Amniotic stem cell (primary cell): ENCODE results near the gene BRCA2.
"Not testable (repeated sequence)": the region's sequence is repeated elsewhere in the genome, so short reads cannot be mapped to it uniquely, and the experiment has no call there.

Source experiments
- DNase-seq: peaks from one replicate; lab custom pipeline; 2025; lab: John Stamatoyannopoulos, UW

The BRCA2 gene

GRCh38 chr13:32310134-32310706 lies 5.1 kb upstream of the BRCA2 start:
- no peak for DNase-seq

DNA sequence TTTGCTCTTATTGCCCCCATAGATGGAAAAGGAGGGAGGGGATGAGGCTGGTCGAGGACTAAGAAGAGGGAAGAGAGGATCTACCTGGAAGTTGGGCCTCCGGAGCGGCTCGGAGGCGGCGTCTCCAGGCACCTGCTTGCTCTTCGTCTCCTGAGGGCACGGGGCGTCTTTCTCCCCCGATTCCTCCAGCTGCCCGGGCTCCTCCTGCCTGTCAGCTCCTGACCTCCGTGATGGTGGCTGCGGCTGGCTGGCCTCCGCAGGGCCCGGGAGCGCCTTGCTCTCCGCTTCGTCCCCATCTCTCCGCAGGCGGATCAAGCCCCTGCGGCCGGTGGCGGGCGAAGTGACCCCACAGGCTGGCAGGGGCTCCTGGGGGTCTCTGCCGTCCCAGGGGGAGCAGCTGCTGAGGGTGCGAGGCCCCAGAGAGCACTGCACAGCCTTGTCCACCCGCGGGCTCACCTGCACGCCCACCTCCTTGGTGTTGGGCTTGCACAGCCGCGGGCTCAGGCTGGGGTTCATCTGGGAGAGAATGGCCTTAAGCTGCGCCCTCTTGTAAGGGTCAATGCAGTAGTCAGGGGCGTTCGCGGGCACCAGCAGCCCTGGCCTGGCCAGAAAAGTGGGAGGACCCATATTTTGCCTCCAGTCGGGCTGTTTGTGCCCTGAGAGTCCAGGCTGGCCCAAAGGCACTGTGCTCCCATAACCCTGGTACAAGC lies 4.0 kb upstream of the BRCA2 start:
- no peak for DNase-seq

DNA sequence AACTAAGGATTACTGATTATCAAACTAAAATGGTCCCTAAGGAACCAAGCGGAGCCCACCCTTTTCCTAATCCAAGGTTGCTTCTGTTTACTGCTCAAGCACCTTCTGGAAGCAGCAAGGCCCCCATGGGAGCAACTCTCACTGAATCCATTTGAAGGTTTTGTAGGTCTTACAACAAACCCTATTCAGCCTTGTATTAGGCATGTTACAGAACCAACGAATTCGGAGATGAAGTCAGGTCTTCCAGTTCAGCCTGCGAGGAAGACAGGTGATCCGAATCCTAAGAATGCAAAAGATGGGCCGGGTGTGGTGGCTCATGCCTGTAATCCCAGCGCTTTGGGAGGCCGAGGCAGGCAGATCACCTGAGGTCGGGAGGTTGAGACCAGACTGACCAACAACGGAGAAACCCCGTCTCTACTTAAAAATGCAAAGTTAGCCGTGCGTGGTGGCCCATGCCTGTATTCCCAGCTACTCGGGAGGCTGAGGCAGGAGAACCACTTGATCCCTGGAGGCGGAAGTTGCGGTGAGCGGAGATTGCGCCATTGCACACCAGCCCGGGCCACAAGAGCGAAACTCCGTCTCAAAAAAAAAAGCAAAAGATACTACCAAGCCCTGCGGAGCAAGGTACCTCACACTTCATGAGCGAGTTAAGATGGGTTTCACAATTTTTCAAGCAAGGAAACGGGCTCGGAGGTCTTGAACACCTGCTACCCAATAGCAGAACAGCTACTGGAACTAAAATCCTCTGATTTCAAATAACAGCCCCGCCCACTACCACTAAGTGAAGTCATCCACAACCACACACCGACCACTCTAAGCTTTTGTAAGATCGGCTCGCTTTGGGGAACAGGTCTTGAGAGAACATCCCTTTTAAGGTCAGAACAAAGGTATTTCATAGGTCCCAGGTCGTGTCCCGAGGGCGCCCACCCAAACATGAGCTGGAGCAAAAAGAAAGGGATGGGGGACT lies 754 bp upstream of the BRCA2 start:
- DNase-seq: no peak

GRCh38 chr13:32316028-32316339 lies 676 bp downstream of the BRCA2 start:
- peak; percentile 77 for DNase-seq

GRCh38 chr13:32316501-32316900 lies 1.2 kb downstream of the BRCA2 start:
- DNase-seq: no peak

GRCh38 chr13:32317716-32318465 lies 2.6 kb downstream of the BRCA2 start:
- DNase-seq: no peak

- DNase-seq: no peak
Measured at GRCh38 chr13:32320528-32320927, 5.2 kb downstream of the BRCA2 start.

DNA sequence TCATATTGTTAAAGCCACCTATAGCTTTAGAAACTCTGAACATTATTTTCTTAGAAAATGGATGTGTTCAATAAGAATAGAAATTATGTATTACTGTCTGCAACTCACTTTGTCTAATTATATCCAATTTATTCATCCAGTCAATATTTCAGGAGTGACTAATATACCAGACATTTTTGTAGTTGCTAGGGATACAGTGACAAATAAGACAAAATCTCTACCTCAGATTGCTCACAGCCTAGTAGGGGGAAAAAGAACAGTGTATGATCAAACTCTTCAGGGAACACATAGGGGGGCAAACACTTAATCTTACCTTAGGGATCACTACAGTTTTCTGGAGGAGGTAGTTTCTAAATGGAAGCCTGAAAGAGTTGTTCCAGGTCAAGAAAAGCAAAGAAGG lies 8.6 kb downstream of the BRCA2 start:
- peak; percentile 24 for DNase-seq

DNA sequence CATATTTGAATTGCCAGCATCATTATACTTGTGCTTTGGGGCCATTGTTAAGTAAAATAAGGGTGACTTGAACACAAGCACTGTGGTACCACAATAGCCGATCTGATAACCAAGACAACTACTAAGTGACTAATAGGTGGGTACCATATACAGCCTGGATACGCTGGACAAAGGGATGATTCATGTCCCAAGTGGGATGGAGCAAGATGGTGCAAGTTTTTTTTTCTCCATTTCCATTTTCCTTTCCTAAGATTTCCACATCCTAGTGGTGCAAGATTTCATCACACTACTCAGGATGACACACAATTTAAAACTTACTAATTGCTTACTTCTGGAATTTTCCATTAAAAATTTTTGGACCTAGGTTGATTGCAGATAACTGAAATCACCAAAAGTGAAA lies 15.1 kb downstream of the BRCA2 start:
- no peak for DNase-seq

GRCh38 chr13:32334671-32335070 lies 19.4 kb downstream of the BRCA2 start:
- DNase-seq: no peak

GRCh38 chr13:32340914-32341313 lies 25.6 kb downstream of the BRCA2 start:
- DNase-seq: no peak

DNA sequence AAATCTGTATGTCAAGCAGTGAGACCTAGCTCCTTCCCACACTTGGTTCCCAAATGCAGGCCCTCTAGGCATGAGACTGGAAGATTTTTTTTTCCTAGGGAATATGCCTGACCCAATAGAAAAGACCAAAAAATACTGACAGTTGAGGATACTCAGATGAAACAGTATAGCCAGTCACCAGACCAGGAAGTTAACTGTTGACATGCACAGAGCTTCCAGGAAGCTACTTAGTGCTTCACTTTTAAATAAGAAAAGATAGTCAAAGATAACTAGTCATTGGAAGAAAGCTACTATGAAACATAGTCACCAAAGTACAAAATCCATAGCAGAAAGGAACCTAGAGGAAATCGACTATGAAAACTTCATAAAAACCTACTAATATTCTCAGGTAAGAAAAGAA lies 32.3 kb downstream of the BRCA2 start:
- DNase-seq: no peak

GRCh38 chr13:32350839-32351441 lies 35.6 kb downstream of the BRCA2 start:
- DNase-seq: not testable (repeated sequence)

DNA sequence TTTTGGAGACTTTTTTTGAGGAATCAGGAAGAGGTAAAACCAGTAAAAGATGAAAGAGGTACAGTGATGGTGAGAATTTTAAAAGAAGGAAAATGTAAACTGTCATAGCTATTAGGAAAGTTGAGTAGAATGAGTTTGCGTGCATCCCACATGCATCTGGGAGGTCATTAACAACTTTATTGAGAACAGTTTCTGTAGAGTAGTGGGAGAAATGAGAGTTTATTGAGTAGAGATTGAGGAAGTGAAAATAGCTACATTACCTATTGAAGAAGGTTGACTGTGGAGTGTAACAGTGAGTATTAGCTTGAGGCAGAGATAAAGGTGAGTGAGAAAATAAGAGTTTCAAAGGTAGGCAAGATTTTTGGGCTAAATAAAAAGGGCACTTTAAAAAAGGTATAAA lies 38.7 kb downstream of the BRCA2 start:
- no peak for DNase-seq

DNA sequence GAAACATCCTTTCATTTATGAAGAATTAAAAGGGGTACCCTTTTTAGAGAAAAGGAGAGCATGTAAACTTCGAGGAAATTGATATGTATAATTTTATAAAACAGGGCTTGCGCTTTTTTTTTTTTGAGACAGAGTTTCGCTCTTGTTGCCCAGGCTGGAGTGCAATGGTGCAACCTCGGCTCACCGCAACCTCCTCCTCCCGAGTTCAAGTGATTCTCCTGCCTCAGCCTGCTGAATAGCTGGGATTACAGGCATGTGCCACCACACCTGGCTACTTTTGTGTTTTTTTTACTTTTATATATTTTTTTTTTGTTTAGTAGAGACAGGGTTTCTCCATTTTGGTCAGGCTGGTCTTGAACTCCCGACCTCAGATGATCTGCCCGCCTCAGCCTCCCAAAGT lies 40.6 kb downstream of the BRCA2 start:
- DNase-seq: not testable (repeated sequence)

DNA sequence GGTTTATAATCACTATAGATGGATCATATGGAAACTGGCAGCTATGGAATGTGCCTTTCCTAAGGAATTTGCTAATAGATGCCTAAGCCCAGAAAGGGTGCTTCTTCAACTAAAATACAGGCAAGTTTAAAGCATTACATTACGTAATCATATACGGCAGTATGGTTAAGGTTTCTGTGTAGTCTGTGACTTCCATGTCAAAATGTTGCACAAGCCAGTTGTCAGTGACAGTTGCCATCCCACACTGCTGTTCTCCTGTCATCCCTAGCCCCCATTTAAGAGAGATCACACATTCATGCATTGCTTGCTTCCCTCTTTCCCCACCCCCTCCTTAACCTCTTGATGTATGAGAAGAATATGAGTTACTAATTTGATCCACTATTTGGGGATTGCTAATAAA lies 47.3 kb downstream of the BRCA2 start:
- no peak for DNase-seq

DNA sequence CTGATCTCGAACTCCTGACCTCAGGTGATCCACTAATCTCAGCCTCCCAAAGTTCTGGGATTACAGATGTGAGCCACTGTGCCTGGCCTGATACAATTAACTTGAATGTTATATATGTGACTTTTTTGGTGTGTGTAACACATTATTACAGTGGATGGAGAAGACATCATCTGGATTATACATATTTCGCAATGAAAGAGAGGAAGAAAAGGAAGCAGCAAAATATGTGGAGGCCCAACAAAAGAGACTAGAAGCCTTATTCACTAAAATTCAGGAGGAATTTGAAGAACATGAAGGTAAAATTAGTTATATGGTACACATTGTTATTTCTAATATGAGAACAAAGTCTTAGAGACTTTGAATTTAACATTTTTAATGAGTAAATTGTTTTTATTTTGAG lies 55.5 kb downstream of the BRCA2 start:
- no peak for DNase-seq

- no peak for DNase-seq
Measured at GRCh38 chr13:32376642-32377415, 61.5 kb downstream of the BRCA2 start.

GRCh38 chr13:32378012-32378411 lies 62.7 kb downstream of the BRCA2 start:
- DNase-seq: no peak

GRCh38 chr13:32381539-32381938 lies 66.2 kb downstream of the BRCA2 start:
- no peak for DNase-seq
